CD4-positive, alpha-beta T cell (primary cell): ENCODE data around the gene WDR38. TPM values are rescaled to one million over a fixed set of nuclear protein-coding genes. Genes with fewer than 3 reads are reported as not detected.

Experiments used
- ATAC-seq: fragments of 200-7000 bp; cut with Tn5 transposase; one replicate; pipeline ENCODE4 v1.10.0; 2022; ENCODE audit warnings: mild to moderate bottlenecking; ENCODE audit not compliant: poor library complexity
- CTCF ChIA-PET: fragments of 350-600 bp; sonication (Branson Sonifier 250); formaldehyde crosslinking; loops from one replicate; lab custom pipeline; 2021; ENCODE audit warnings: antibody characterized with exemption, inconsistent platforms; lab: Charles Lee
- POLR2A ChIA-PET: fragments of 350-600 bp; sonication (Branson Sonifier 250); formaldehyde crosslinking; loops from one replicate; lab custom pipeline; 2021; ENCODE audit warnings: antibody characterized with exemption, inconsistent platforms; lab: Charles Lee
- DNase-seq, 14 experiments: peaks; one replicate each; pipeline ENCODE4 v3.0.0-alpha.2; 2013 to 2020; ENCODE audit warnings: mixed read lengths in 2 of 14
- H3K27ac ChIP-seq, 2 donors: one replicate each; pipeline versions ENCODE4 v1.5.1 to v1.7.0; 2013; ENCODE audit warnings: low read length in 2 of 2, low read depth in 1 of 2, mild to moderate bottlenecking in 1 of 2
- H3K27me3 ChIP-seq, 2 experiments: 1 replicate in 1 of 2; 2 replicates in 1 of 2; pipeline versions ENCODE4 v1.6.1 to v1.7.0; 2013; ENCODE audit warnings: low read length in 2 of 2, control low read depth in 1 of 2, mild to moderate bottlenecking in 1 of 2, moderate library complexity in 1 of 2; ENCODE audit not compliant: insufficient read depth in 2 of 2, control insufficient read depth in 1 of 2
- H3K36me3 ChIP-seq: one replicate; pipeline ENCODE4 v1.6.1; 2013; ENCODE audit warnings: low read length, control low read depth; ENCODE audit not compliant: insufficient read depth
- H3K4me1 ChIP-seq: one replicate; pipeline ENCODE4 v1.6.1; 2013; ENCODE audit warnings: low read length, control low read depth; ENCODE audit not compliant: insufficient read depth
- H3K4me3 ChIP-seq: one replicate; pipeline ENCODE4 v1.5.1; 2013; ENCODE audit warnings: mild to moderate bottlenecking, low read length, moderate library complexity
- H3K9me3 ChIP-seq, 2 experiments: 1 replicate in 1 of 2; 2 replicates in 1 of 2; pipeline versions ENCODE4 v1.6.1 to v1.7.0; 2013; ENCODE audit warnings: low read length in 2 of 2, mild to moderate bottlenecking in 2 of 2, control low read depth in 1 of 2, moderate library complexity in 1 of 2; ENCODE audit not compliant: control insufficient read depth in 1 of 2, insufficient read depth in 1 of 2
- H3K27ac Mint-ChIP-seq: one replicate; pipeline ENCODE4 v1.8.0; 2020; ENCODE audit warnings: mixed read lengths
- H3K27me3 Mint-ChIP-seq: one replicate; pipeline ENCODE4 v1.8.0; 2021; ENCODE audit warnings: mixed read lengths
- H3K36me3 Mint-ChIP-seq: one replicate; pipeline ENCODE4 v1.8.0; 2021; ENCODE audit warnings: low read depth, mixed read lengths
- H3K4me1 Mint-ChIP-seq: one replicate; pipeline ENCODE4 v1.8.0; 2021; ENCODE audit warnings: low read depth, mixed read lengths
- H3K4me3 Mint-ChIP-seq: one replicate; pipeline ENCODE4 v1.8.0; 2020; ENCODE audit warnings: mild to moderate bottlenecking, mixed read lengths
- H3K9me3 Mint-ChIP-seq: one replicate; pipeline ENCODE4 v1.8.0; 2020; ENCODE audit warnings: mixed read lengths
- intact Hi-C, 2 experiments: fragments of 100-400 bp; cut with DNase I in 1 of 2; cut with micrococcal nuclease in 1 of 2; formaldehyde crosslinking; loops; one replicate each; pipeline versions ENCODE4 v1.15.1 to v1.9.0; 2023 to 2025; cut with DNase I, micrococcal nuclease
- total RNA-seq, 174 experiments: library from RNA in 2 of 174; stranded (reverse) in 2 of 174; gene quantifications; one replicate each; pipeline ENCODE4 v1.2.3 and lab custom pipeline; 2021 to 2026
- TF ChIP-seq, protein P1 (sequence below): fragments of 200-600 bp; IDR thresholded peaks from one replicate; pipeline ENCODE4 v1.8.0; 2022; ENCODE audit warnings: antibody characterized with exemption, mild to moderate bottlenecking

Gene WDR38
- total RNA-seq, 2 experiments from 2014 or later = not detected

DNA sequence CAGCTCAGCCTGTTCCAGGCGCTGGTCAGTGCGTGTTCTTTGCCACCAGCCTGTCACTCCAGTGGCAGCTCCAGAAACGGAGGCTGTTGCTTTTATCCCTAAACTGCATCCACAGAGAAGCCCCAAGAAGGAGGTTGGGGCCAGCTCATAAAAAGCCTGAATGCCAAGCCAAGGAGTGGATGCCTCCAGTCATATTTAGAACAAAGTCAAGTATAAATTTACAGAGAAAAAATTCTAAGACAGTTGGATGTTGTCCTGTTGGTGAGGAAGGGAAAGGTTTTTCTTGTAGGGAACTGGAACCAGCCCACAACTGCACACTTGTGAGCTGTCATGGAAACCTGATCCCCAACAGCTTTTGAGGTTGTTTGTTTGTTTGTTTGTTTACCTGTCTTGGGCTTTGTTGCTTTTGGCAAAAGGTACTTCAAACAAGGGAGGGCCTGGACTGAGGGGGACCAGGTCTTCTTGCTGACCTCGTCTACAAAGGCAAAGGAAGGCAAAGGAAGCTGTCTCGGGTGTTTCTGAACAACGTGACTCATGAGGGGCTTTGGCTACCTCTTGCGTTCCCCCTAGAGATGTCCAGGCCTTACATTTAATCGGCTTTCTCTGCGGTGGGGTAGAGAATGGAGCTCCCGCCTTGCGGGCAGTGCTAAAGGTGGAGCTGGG, 39.6 kb upstream of the WDR38 start:
- H3K4me3 Mint-ChIP-seq = no peak overlapping the region
- peaks cover 14% of the 10 kb centered on the region for H3K27me3 Mint-ChIP-seq
- CTCF ChIA-PET = interaction anchor here (0.6 kb wide), 1 partner anchor 1780 kb away, joined by 3 read pairs; no protein-coding TSS in a partner anchor
- no peaks in the 10 kb centered on the region for H3K9me3 ChIP-seq
- intact Hi-C loops = no loop called here
- ATAC-seq (no peak), DNase-seq (no peak)
- TF ChIP-seq, protein P1, sequence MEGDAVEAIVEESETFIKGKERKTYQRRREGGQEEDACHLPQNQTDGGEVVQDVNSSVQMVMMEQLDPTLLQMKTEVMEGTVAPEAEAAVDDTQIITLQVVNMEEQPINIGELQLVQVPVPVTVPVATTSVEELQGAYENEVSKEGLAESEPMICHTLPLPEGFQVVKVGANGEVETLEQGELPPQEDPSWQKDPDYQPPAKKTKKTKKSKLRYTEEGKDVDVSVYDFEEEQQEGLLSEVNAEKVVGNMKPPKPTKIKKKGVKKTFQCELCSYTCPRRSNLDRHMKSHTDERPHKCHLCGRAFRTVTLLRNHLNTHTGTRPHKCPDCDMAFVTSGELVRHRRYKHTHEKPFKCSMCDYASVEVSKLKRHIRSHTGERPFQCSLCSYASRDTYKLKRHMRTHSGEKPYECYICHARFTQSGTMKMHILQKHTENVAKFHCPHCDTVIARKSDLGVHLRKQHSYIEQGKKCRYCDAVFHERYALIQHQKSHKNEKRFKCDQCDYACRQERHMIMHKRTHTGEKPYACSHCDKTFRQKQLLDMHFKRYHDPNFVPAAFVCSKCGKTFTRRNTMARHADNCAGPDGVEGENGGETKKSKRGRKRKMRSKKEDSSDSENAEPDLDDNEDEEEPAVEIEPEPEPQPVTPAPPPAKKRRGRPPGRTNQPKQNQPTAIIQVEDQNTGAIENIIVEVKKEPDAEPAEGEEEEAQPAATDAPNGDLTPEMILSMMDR = no peak
- no peaks in the 10 kb centered on the region for H3K36me3 ChIP-seq
- POLR2A ChIA-PET = no interaction called here
- H3K36me3 Mint-ChIP-seq = no peaks in the 10 kb centered on the region
- H3K9me3 Mint-ChIP-seq = no peaks in the 10 kb centered on the region
- H3K4me1 ChIP-seq = peaks cover 4% of the 10 kb centered on the region
- H3K27ac ChIP-seq = no peak overlapping the region
- peaks cover 0 to 2% of the 10 kb centered on the region in 2 experiments for H3K27me3 ChIP-seq
- H3K4me1 Mint-ChIP-seq = no peaks in the 10 kb centered on the region
- no peak overlapping the region for H3K27ac Mint-ChIP-seq
- no peak overlapping the region for H3K4me3 ChIP-seq

DNA sequence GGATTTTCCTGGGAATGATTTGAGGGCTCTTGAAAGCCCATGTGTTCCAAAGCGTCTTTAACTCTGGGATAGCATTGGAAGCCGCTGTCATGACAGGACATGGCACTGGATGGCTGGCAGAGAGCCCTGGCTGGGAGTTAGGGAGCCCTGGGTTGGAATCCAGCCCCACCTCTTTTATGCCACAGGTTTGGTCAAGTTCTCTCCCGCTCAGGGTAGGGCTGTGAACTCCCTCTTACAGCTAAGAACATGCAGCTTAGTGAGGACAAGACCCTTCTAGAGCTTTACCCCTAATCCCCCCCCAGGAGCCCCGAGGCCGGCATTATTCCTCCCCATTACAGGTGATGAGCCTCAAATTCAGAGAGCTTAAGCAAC, 39.1 kb upstream of the WDR38 start:
- intact Hi-C loops = no loop called here
- DNase-seq (no peak), ATAC-seq (no peak)
- CTCF ChIA-PET = interaction anchor here (0.6 kb wide), 1 partner anchor 1779 kb away, joined by 3 read pairs; no protein-coding TSS in a partner anchor
- Mint-ChIP-seq H3K4me3 (no peak overlapping the region), H3K4me1 (no peaks in the 10 kb centered on the region), H3K9me3 (no peaks in the 10 kb centered on the region), H3K27me3 (peaks cover 14% of the 10 kb centered on the region), H3K36me3 (no peaks in the 10 kb centered on the region), H3K27ac (no peak overlapping the region)
- TF ChIP-seq, protein P1 = no peak
- POLR2A ChIA-PET = no interaction called here
- Histone ChIP-seq H3K9me3 (no peaks in the 10 kb centered on the region), H3K27ac (no peak overlapping the region), H3K27me3 (peaks cover 0 to 2% of the 10 kb centered on the region in 2 experiments), H3K36me3 (no peaks in the 10 kb centered on the region), H3K4me3 (no peak overlapping the region), H3K4me1 (peaks cover 4% of the 10 kb centered on the region)

DNA sequence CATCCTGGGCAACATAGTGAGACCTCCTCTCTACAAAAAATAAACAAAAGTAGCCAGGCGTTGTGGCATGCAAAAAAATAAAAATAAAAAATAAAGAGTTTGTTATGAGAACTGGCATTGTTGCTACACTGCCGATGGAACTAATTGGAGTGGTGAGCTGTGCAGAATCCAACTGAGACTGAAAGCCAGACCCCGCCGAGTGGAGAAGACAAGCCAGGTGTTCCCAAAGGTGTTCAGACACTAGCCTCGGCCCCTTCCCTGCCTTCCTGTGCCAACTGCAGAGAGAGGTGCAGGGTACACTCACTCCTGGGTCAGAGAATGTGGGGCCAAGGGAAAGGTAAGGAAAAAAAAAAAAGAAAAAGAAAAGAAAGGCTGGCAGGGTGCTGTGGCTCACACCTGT, 37.7 kb upstream of the WDR38 start:
- H3K9me3 ChIP-seq = no peaks in the 10 kb centered on the region
- H3K27ac Mint-ChIP-seq = no peak overlapping the region
- no peaks in the 10 kb centered on the region for H3K9me3 Mint-ChIP-seq
- no peaks in the 10 kb centered on the region for H3K36me3 ChIP-seq
- ChIA-PET CTCF (no interaction called here), POLR2A (no interaction called here)
- ATAC-seq (no peak), DNase-seq (no peak)
- H3K27ac ChIP-seq = no peak overlapping the region
- intact Hi-C loops = no loop called here
- H3K4me1 ChIP-seq = peaks cover 4% of the 10 kb centered on the region
- no peak overlapping the region for H3K4me3 Mint-ChIP-seq
- H3K4me1 Mint-ChIP-seq = no peaks in the 10 kb centered on the region
- TF ChIP-seq, protein P1 = no peak
- H3K27me3 ChIP-seq = peaks cover 0 to 2% of the 10 kb centered on the region in 2 experiments
- H3K4me3 ChIP-seq = no peak overlapping the region
- peaks cover 14% of the 10 kb centered on the region for H3K27me3 Mint-ChIP-seq
- H3K36me3 Mint-ChIP-seq = no peaks in the 10 kb centered on the region
